ENCODE measurements around the gene OGA. TPM values are rescaled to one million over a fixed set of nuclear protein-coding genes. Genes with fewer than 3 reads are reported as not detected.
A peak's percentile ranks its signal among the peaks of the same experiment; 100 is the strongest.

OGA gene
- total RNA-seq, 2 donors from 2014 or later = 411 to 421 TPM

GRCh38 chr10:101780818-101781654 is 37.2 kb downstream of the OGA start:
- Mint-ChIP-seq H3K4me3 (peak overlapping the region; percentile 72), H3K36me3 (ENCODE audit: low read depth) (peaks cover 5% of the 10 kb centered on the region), H3K27ac (no peak overlapping the region), H3K27me3 (peaks cover 29% of the 10 kb centered on the region), H3K4me1 (peaks cover 54% of the 10 kb centered on the region)
- H3K9me3 ChIP-seq (ENCODE audit: control insufficient read depth, low read length, poor library complexity, severe bottlenecking) = no peaks in the 10 kb centered on the region
- DNase-seq (peak; percentile 54 to 70 (median 60)), ATAC-seq (peak; percentile 65)

- Mint-ChIP-seq H3K36me3 (ENCODE audit: low read depth) (peaks cover 5% of the 10 kb centered on the region), H3K4me3 (peak overlapping the region; percentile 88), H3K4me1 (peaks cover 51% of the 10 kb centered on the region), H3K27me3 (peaks cover 30% of the 10 kb centered on the region), H3K27ac (no peak overlapping the region)
- ATAC-seq (no peak), DNase-seq (no peak)
- no peaks in the 10 kb centered on the region for H3K9me3 ChIP-seq (ENCODE audit: control insufficient read depth, low read length, poor library complexity, severe bottlenecking)
Observed at GRCh38 chr10:101780187-101780817, 37.9 kb downstream of the OGA start.

- DNase-seq (peak; percentile 74 to 83 (median 82)), ATAC-seq (peak; percentile 66)
- peaks cover 36% of the 10 kb centered on the region for H3K27me3 Mint-ChIP-seq
- H3K4me3 Mint-ChIP-seq = peak overlapping the region; percentile 88
- H3K9me3 ChIP-seq (ENCODE audit: control insufficient read depth, low read length, poor library complexity, severe bottlenecking) = no peaks in the 10 kb centered on the region
- H3K4me1 Mint-ChIP-seq = peaks cover 53% of the 10 kb centered on the region
- peaks cover 5% of the 10 kb centered on the region for H3K36me3 Mint-ChIP-seq (ENCODE audit: low read depth)
- no peak overlapping the region for H3K27ac Mint-ChIP-seq
Observed at GRCh38 chr10:101779544-101780186, 38.6 kb downstream of the OGA start.

GRCh38 chr10:101778781-101779543 is 39.3 kb downstream of the OGA start:
- ATAC-seq (no peak), DNase-seq (no peak)
- peak overlapping the region; percentile 88 for H3K4me3 Mint-ChIP-seq
- H3K9me3 ChIP-seq (ENCODE audit: control insufficient read depth, low read length, poor library complexity, severe bottlenecking) = no peaks in the 10 kb centered on the region
- H3K27ac Mint-ChIP-seq = no peak overlapping the region
- H3K36me3 Mint-ChIP-seq (ENCODE audit: low read depth) = peaks cover 7% of the 10 kb centered on the region
- peaks cover 53% of the 10 kb centered on the region for H3K4me1 Mint-ChIP-seq
- peaks cover 43% of the 10 kb centered on the region for H3K27me3 Mint-ChIP-seq

- Mint-ChIP-seq H3K27ac (no peak overlapping the region), H3K27me3 (peaks cover 50% of the 10 kb centered on the region), H3K4me1 (peaks cover 52% of the 10 kb centered on the region), H3K36me3 (ENCODE audit: low read depth) (peaks cover 7% of the 10 kb centered on the region), H3K4me3 (peak overlapping the region; percentile 88)
- H3K9me3 ChIP-seq (ENCODE audit: control insufficient read depth, low read length, poor library complexity, severe bottlenecking) = no peaks in the 10 kb centered on the region
- no peak for ATAC-seq
- no peak for DNase-seq
Observed at GRCh38 chr10:101778151-101778780, 40.0 kb downstream of the OGA start.

- Mint-ChIP-seq H3K4me1 (peaks cover 46% of the 10 kb centered on the region), H3K27me3 (peaks cover 56% of the 10 kb centered on the region)
Observed at GRCh38 chr10:101777619-101778145, 40.6 kb downstream of the OGA start.

GRCh38 chr10:101776161-101776817 is 42.0 kb downstream of the OGA start:
- DNase-seq (no peak), ATAC-seq (no peak)
- no peaks in the 10 kb centered on the region for H3K9me3 ChIP-seq (ENCODE audit: control insufficient read depth, low read length, poor library complexity, severe bottlenecking)
- Mint-ChIP-seq H3K27ac (no peak overlapping the region), H3K4me1 (peaks cover 42% of the 10 kb centered on the region), H3K4me3 (peak overlapping the region; percentile 91), H3K27me3 (peaks cover 70% of the 10 kb centered on the region), H3K36me3 (ENCODE audit: low read depth) (peaks cover 5% of the 10 kb centered on the region)

More at GRCh38 chr10:101777619-101778145, 40.6 kb downstream of the OGA start:
- H3K9me3 ChIP-seq (ENCODE audit: control insufficient read depth, low read length, poor library complexity, severe bottlenecking) = no peaks in the 10 kb centered on the region
- peaks cover 5% of the 10 kb centered on the region for H3K36me3 Mint-ChIP-seq (ENCODE audit: low read depth)
- peak overlapping the region; percentile 88 for H3K4me3 Mint-ChIP-seq
- no peak for ATAC-seq
- no peak for DNase-seq
- H3K27ac Mint-ChIP-seq = no peak overlapping the region

- H3K9me3 ChIP-seq (ENCODE audit: control insufficient read depth, low read length, poor library complexity, severe bottlenecking) = no peaks in the 10 kb centered on the region
- Mint-ChIP-seq H3K4me3 (peak within 1 kb of the TSS; percentile 91), H3K36me3 (ENCODE audit: low read depth) (peaks cover 5% of the 10 kb centered on the region), H3K4me1 (peaks cover 39% of the 10 kb centered on the region), H3K27ac (no peak within 1 kb of the TSS), H3K27me3 (peaks cover 72% of the 10 kb centered on the region)
- ATAC-seq = no peak
- no peak for DNase-seq
Observed at GRCh38 chr10:101775273-101776160, 42.7 kb downstream of the OGA start, which contains the start of gene FGF8. Gene FGF8, minus strand, starts transcription at chr10:101776114. Its CDS starts 214 bp downstream, at chr10:101775900.

GRCh38 chr10:101774589-101775272 is 43.5 kb downstream of the OGA start:
- no peak for ATAC-seq
- Mint-ChIP-seq H3K27me3 (peaks cover 74% of the 10 kb centered on the region), H3K4me3 (peak overlapping the region; percentile 69), H3K4me1 (peaks cover 36% of the 10 kb centered on the region), H3K27ac (no peak overlapping the region), H3K36me3 (ENCODE audit: low read depth) (peaks cover 5% of the 10 kb centered on the region)
- H3K9me3 ChIP-seq (ENCODE audit: control insufficient read depth, low read length, poor library complexity, severe bottlenecking) = no peaks in the 10 kb centered on the region
- DNase-seq = no peak

GRCh38 chr10:101773923-101774588 is 44.2 kb downstream of the OGA start:
- DNase-seq (no peak), ATAC-seq (no peak)
- H3K9me3 ChIP-seq (ENCODE audit: control insufficient read depth, low read length, poor library complexity, severe bottlenecking) = no peaks in the 10 kb centered on the region
- Mint-ChIP-seq H3K27ac (no peak overlapping the region), H3K4me1 (peaks cover 33% of the 10 kb centered on the region), H3K27me3 (peaks cover 77% of the 10 kb centered on the region), H3K36me3 (ENCODE audit: low read depth) (peaks cover 6% of the 10 kb centered on the region), H3K4me3 (peak overlapping the region; percentile 66)

All from T-helper 17 cell (primary cell).